Measurements from ENCODE around the gene ZSCAN5A.
A peak's percentile ranks its signal among the peaks of the same experiment; 100 is the strongest.
"Not testable (repeated sequence)": the region's sequence is repeated elsewhere in the genome, so short reads cannot be mapped to it uniquely, and the experiment has no call there.

The ZSCAN5A gene, protein sequence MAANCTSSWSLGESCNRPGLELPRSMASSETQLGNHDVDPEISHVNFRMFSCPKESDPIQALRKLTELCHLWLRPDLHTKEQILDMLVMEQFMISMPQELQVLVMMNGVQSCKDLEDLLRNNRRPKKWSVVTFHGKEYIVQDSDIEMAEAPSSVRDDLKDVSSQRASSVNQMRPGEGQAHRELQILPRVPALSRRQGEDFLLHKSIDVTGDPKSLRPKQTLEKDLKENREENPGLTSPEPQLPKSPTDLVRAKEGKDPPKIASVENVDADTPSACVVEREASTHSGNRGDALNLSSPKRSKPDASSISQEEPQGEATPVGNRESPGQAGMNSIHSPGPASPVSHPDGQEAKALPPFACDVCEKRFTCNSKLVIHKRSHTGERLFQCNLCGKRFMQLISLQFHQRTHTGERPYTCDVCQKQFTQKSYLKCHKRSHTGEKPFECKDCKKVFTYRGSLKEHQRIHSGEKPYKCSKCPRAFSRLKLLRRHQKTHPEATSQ

DNA sequence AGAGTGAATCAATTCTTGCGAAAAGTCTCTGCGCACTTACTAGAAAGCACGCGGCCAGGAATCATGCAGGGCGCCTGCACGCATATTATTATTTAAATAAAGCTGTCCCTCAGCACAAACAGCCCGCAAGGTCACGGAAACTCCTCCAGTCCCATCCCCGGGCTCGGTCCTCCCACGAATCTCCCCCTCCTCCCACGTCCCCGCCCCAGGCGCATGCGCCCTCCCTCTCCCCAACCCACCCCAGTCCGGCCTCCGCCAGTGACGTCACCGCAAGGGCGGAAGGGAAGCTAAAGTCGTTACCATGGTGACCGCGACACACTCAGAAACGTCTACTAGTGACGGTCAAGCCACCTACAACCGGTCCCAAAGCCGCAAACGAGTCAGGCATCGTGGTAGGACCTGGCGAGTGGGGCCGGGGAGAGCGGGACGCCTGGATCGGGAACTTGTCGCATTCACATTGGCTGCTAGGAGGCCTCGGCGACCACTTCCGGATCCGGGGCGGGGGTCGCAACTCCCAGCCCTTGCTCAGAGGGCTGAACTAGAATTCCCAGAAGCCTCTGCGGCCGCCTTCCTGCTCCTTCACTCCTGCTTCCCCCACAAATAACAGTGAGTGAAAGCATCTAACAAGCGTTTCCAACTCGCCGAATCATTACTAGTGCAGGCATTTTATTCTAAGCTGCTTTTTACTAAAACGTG is at the start of gene ZSCAN5A:
Gene ZSCAN5A, minus strand, starts transcription at position 459 of the 696 bp plus-strand sequence. CDS start 89,793 bp downstream, outside the sequence.
- peak; percentile 95 for DNase-seq (ENCODE audit: low read depth)

DNA sequence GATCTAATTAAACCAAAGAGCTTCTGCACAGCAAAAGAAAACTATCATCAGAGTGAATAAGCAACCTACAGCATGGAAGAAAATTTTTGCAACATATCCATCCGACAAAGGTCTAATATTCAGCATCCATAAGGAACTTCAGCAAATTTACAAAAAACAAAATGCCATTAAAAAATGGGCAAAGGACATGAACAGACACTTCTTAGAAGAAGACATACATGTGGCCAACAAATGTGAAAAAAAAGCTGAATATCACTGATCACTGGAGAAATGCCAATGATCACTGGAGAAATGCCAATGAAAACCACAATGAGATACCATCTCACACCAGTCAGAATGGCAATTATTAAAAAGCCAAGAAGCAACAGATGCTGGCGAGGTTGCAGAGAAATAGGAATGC is 46.2 kb upstream of the ZSCAN5A start:
- DNase-seq (ENCODE audit: low read depth) = peak; percentile 3

DNA sequence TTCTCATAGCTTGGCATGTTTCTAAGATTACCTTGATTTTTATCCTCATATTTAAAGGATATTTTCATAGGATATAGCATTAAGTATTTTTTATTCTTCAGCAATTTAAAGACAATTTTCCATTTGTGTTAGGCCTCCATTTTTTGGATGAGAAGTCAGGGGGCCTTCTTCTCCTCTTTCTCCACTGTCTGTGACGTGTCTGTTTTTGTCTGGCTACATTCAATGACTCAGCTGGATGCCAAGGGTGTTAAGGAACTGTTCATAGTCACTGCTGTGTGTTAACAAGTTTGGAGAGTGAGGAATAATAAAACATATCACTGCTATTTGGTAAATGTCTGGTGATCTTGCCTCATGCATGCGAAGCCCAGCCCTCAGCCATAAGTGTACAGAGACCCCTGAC is 42.3 kb upstream of the ZSCAN5A start:
- DNase-seq (ENCODE audit: low read depth) = no peak

DNA sequence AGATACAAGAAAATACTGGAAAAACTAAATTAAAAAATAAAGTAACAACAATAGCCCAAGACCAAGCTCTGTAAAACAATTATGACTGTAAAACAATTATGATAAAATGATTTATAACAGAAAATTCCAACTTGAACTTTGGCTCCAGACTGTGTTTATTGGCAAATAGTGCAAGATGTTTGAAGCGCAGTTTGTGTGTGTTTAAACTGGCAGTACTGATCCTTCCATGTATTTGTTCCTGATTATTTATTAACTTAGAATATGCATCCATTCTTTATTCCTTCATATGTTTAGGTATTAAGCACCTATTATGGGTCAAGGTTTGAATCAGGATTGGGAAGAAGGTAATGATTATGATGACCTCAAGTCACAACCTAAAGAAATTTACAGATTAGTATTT is 40.9 kb upstream of the ZSCAN5A start:
- no peak for DNase-seq (ENCODE audit: low read depth)

DNA sequence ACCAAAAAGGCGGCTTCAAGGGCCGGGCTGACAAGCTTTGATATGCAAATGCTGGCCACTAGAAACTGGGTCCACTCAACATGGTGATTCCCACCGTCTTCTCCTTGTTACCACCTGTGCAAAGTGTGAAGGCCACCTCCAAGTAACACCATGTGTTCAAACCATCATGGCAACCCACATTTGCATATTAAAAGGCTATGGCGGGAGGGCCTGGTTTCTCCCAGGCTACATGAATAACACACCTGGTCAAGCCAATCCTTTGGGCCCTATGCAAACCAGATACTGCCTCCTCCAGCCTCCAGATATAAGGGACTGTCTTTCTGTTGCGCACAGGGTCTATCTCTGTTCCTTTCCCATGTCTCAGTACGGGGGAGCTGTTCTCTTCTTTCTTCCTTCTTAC is 36.6 kb upstream of the ZSCAN5A start:
- DNase-seq (ENCODE audit: low read depth) = no peak

DNA sequence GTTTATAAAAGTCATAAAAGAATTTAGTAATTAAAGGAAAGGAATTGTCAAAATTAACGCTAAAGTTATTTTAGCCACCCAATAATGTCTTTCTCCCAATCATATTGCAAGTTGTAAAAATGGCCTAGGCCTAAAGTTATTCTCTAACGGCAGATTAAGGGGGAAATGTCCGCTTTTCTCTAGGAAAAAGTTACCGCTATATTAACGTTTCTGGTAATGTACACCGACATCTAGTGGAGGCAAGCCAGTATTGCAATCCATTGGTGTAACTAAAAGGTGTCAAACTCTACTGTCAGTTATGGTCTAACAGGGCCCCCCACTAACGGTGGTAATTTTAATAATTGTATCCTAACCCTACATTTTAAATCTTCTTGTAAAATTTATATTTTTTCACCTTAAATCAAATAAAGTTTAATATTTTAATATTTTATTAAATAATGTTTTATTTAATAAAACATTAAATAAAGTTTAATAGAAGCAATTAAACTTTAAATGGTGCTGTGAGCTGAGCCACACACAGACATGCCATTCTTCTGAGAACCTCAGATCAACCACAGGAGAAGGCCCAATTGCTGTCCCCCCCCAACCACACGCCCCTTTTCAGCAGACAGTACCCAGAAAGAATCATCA is 35.9 kb upstream of the ZSCAN5A start:
- DNase-seq (ENCODE audit: low read depth) = peak; percentile 49

DNA sequence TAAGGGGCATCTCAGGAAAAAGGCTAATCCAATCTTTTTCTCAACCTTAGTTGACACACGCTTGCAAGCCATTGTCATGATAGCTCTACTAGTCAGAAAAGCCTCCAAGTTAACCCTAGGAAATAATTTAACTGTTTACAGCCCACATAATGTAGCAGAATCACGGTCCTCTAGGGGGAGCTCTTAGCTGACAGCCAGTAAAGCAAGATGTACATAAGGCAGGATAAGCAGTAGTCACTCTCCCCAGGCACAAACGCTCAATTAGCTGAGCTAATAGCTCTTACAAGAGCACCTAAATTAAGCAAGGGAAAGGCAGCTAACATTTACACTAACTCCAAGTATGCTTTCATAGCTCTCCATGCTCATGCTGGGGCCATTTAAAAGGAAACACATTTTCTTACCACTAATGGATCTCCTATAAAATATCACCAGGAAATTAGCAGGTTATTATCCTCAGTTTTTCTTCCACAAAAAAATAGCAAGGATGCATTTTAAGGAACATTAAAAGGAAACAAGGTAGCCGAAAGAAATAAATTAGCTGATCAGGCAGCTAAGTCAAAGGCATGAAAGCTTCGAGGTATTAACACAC is 33.7 kb upstream of the ZSCAN5A start:
- peak; percentile 12 for DNase-seq (ENCODE audit: low read depth)

DNA sequence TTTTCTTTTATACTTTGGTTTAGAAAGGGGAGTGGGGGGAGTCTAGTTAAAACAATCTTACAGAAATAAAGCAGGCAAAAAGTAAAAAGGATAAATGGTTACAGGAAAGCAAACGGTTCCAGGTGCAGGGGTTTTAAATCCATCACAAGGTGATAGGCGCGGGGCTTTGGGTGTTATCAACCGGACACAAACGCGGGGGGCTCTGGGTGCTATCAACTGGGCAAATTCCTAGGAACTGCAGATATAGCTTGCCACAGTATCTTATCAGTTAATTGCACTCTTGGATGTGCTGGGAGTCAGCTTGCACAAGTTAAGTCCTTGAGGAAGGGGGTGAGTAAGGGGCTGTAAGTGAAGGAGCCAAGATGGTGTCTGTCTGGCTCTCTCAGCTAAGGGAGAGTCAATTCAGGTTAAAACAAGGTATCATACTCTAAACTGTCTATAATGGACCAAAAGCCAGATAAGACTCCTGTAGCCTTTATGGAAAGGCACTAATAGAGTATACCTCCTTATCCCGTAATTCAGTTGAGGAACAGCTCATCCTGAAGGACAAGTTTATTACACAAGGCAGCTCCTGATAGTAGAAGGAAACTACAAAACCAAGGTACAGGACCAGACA is 32.6 kb upstream of the ZSCAN5A start:
- no peak for DNase-seq (ENCODE audit: low read depth)

DNA sequence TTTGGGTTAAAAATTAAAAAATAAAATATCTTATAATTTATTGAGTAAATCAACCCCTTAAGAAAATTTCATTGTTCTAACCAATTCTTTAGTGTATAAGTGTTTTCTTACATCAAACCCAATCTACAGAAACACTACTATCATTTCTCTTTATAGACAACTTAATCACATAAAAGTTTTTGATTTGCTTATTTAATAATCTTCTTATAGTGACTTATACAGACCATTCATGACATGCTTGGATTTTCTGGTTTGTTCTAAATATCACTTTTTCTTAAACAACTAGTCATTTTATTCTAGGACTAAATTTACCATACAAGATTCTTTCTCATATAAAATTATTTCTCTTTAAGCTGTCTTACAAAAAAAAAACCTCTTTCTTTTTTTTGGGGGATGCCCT is 27.3 kb upstream of the ZSCAN5A start:
- DNase-seq (ENCODE audit: low read depth) = no peak

DNA sequence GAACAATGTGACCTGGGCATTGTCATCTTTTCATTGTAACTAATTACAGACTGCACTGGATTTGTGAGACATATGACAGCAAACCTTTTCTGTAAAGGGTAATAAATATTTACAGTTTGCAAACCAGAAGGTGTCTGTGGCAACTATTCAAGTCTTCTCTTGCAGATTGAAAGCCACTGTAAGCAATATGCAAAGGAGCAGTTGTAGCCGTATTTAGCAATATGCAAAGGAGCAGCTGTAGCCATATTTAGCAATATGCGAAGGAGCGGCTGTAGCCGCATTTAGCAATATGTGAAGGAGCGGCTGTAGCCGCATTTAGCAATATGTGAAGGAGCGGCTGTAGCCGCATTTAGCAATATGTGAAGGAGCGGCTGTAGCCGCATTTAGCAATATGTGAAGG is 24.4 kb upstream of the ZSCAN5A start:
- not testable (repeated sequence) for DNase-seq (ENCODE audit: low read depth)

DNA sequence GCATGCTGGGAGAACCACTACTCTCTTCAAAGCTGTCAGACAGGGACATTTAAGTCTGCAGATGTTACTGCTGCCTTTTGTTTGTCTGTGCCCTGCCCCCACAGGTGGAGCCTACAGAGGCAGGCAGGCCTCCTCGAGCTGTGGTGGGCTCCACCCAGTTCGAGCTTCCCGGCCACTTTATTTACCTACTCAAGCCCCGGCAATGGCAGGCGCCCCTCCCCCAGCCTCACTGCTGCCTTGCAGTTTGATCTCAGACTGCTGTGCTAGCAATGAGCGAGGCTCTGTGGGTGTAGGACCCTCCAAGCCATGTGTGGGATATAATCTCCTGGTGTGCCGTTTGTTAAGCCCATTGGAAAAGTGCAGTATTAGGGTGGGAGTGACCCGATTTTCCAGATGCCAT is 22.4 kb upstream of the ZSCAN5A start:
- DNase-seq (ENCODE audit: low read depth) = not testable (repeated sequence)

DNA sequence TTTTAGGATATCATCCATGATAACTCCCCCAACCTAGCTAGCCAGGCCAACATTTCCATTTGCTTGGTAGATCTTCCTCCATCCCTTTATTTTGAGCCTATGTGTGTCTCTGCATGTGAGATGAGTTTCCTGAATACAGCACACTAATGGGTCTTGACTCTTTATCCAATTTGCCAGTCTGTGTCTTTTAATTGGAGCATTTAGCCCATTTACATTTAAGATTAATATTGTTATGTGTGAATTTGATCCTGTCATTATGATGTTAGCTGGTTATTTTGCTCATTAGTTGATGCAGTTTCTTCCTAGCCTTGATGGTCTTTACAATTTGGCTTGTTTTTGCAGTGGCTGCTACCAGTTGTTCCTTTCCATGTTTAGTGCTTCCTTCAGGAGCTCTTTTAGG is 20.7 kb upstream of the ZSCAN5A start:
- DNase-seq (ENCODE audit: low read depth) = not testable (repeated sequence)

DNA sequence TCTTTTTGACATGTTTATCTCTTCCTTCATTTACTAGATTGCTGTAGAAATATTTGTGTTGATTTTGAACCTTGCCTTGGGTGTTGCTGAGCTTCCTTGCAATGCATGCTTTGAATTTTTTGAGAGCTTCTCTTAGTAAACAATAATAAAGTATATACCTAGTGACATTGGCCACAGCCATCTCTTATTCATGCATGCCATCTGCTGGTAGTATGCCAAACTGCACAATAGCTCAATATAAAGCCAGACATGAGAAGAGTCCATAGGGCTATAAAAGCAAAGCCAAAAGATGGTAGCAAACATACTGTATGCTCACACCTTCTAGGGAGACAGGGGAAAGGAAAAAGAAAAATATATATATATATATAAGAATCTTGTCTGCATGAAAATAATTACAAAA is 18.9 kb upstream of the ZSCAN5A start:
- DNase-seq (ENCODE audit: low read depth) = peak; percentile 64

DNA sequence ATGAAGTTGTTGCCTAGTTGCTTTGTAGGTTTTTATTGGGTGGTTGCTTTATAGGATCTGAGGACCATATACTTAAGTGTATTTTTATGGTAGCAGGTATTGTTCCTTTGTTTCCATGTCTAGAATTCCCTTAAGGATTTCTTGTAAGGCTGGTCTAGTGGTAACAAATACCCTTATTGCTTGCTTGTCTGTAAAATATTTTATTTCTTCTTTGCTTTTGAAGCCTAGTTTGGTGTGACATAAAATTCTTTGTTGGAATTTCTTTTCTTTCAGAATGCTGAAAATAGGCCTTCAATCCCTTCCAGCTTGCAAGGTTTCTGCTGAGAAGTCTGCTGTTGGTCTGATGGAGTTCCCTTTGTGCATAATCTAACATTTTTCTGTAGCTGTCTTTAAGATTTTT is 18.1 kb upstream of the ZSCAN5A start:
- no peak for DNase-seq (ENCODE audit: low read depth)

DNA sequence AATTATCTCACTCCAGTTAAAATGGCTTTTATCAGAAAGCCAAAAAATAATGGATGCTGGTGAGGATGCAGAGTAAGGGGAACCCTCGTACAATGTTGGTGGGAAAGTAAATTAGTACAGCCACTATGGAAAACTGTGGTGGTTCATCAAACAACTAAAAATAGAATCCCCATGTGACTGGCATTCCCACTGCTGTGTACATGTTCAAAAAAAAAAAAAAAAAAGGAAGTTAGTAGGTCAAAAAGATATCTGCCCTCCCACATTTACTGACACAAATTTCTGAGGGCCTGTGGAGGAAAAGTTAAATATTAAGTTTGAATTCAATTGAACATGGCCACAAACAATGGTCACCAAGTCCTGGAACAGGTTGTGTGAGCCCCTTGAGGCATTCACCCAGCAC is 9.8 kb upstream of the ZSCAN5A start:
- no peak for DNase-seq (ENCODE audit: low read depth)

DNA sequence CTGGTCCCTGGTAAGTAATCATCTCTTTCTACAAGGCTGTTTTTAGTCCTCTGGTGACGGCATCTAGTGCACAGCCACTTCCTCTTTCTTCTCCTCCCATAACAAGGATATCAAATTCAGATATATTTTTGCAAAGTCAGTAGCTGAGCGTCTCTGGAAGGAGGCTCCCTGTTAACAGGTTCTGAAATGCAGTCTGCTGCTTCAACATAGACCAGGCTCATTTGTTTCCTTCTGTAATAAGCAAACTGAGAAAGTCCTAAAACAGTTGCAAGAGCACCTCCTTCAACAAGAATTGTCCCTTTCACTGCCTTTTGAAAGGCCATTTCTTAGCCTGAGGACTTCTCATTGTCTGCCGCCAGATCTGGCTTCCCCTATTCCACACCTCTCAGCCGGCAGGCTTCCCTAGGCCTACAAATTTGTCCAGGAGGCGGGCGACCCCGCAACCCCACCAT is 7.4 kb upstream of the ZSCAN5A start:
- no peak for DNase-seq (ENCODE audit: low read depth)

DNA sequence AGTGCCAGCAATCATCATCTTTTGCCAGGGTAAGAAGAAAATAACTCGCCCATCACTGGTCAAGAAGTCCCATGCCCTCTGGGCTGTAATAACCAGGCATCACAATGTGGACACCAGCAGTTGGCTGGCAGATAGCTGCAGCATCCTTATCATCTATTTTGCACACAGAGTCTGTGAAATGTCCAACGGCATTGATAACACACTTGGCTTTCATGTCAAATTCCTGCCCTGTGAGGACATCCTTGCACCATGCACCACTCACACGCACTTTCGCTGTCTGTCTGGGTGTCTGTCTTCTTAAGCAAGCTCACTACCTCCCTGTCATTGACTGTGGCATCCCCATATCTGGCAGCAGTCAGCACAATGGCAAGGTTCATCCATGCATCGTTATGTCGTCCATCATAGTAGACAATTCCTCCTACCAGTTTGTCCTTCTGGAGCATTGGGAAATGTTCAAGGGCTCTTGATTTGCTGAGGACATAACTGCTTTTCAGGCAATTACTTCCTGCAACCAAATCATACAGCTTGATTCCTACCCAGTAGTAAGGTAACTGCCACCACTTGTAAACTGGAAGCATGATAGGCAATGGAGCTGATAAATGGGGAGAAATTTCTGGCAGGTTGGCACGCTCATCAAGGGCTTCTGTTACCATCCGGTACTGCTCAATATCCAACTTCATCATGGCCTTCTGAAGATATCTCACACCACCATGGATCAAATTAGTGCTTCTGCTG is 6.8 kb upstream of the ZSCAN5A start:
- DNase-seq (ENCODE audit: low read depth) = no peak

DNA sequence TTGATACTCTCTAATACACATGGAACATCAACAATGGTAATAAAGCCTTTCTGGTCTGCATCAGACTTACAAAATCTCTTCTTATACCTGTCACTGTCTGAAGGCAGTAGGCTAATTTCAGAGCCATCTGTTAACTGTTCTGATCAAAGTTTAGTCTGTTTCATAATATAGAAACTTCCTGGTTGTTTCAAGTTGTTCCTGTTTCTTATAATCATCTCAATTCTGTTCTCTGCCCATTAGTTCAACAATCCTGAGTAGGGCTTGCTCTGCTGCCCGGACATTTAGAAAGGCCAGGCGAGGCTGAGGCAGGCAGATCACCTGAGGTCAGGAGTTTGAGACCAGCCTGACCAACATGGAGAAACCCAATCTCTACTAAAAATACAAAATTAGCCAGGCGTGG is 5.4 kb upstream of the ZSCAN5A start:
- no peak for DNase-seq (ENCODE audit: low read depth)

DNA sequence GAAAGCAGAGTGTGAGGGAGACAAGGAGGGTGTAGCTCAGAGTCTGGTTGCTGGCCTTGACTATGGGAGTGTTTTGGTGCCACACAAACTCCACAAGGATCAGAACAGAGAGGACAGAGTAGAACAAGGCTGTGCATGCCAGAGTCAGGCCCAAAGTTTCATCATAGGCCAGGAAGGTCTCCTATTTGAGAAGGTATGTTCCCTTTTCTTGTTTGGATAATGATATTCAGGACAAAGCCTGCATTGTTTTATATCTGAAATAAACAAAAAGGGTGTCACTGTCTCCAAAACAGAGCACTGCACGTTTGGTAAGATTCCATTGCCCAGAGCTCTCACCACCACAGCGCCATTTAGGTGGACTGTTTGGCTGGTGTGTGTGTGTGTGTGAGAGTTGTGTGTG is 3.1 kb upstream of the ZSCAN5A start:
- DNase-seq (ENCODE audit: low read depth) = no peak

DNA sequence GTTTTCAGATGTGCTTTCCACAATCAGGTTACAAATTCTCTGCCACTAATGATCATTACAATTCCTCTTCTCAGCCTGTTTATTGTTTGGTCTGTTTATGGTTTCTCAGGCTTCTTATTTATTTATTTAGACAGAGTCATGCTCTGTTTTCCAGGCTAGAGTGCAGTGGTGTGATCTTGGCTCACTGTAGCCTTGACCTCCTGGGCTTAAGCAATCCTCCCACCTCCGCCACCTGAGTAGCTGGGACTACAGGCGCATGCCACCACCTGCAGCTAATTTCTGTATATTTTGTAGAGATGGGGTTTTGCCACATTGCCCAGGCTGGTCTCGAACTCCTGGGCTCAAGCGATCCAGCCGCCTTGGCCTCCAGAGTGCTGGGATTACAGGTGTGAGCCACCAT is 2.1 kb upstream of the ZSCAN5A start:
- no peak for DNase-seq (ENCODE audit: low read depth)
